ENCODE measurements around the gene PTDSS2.
"Not testable (repeated sequence)": the region's sequence is repeated elsewhere in the genome, so short reads cannot be mapped to it uniquely, and the experiment has no call there.

Gene PTDSS2

GRCh38 chr11:449889-450808 is at the start of gene PTDSS2:
TSS of gene PTDSS2 (plus strand) at chr11:450279. CDS start at chr11:450456, 177 bp downstream.
- DNase-seq: peak; percentile 94

GRCh38 chr11:401196-401595 is 48.9 kb upstream of the PTDSS2 start:
- DNase-seq: not testable (repeated sequence)

GRCh38 chr11:403021-403760 is 46.9 kb upstream of the PTDSS2 start:
- no peak for DNase-seq

- DNase-seq: no peak
Measured at GRCh38 chr11:403761-404431, 46.2 kb upstream of the PTDSS2 start.

- DNase-seq: no peak
Measured at GRCh38 chr11:404551-405264, 45.4 kb upstream of the PTDSS2 start.

- no peak for DNase-seq
Measured at GRCh38 chr11:405323-405953, 44.6 kb upstream of the PTDSS2 start.

GRCh38 chr11:405954-406795 is 43.9 kb upstream of the PTDSS2 start:
- DNase-seq: no peak

- DNase-seq: peak; percentile 96
Measured at GRCh38 chr11:406796-407650, 43.1 kb upstream of the PTDSS2 start.

- no peak for DNase-seq
Measured at GRCh38 chr11:407651-408123, 42.4 kb upstream of the PTDSS2 start.

GRCh38 chr11:408154-409007 is 41.7 kb upstream of the PTDSS2 start:
- no peak for DNase-seq

GRCh38 chr11:409008-409599 is 41.0 kb upstream of the PTDSS2 start:
- DNase-seq: no peak

- DNase-seq: no peak
Measured at GRCh38 chr11:409600-410483, 40.2 kb upstream of the PTDSS2 start.

- not testable (repeated sequence) for DNase-seq
Measured at GRCh38 chr11:410711-411110, 39.4 kb upstream of the PTDSS2 start.

- DNase-seq: not testable (repeated sequence)
Measured at GRCh38 chr11:411520-411919, 38.6 kb upstream of the PTDSS2 start.

- no peak for DNase-seq
Measured at GRCh38 chr11:412641-413119, 37.4 kb upstream of the PTDSS2 start.

GRCh38 chr11:413120-414081 is 36.7 kb upstream of the PTDSS2 start:
- no peak for DNase-seq
